ENCODE measurements around the gene SNX20.

Gene SNX20

GRCh38 chr16:50657241-50657640 is 23.9 kb downstream of the SNX20 start:
- DNase-seq (ENCODE audit: low read depth, low spot score), result no peak

- no peak for DNase-seq (ENCODE audit: low read depth, low spot score)
These were observed 25.5 kb downstream of the SNX20 start for GRCh38 chr16:50655558-50656055.

DNA sequence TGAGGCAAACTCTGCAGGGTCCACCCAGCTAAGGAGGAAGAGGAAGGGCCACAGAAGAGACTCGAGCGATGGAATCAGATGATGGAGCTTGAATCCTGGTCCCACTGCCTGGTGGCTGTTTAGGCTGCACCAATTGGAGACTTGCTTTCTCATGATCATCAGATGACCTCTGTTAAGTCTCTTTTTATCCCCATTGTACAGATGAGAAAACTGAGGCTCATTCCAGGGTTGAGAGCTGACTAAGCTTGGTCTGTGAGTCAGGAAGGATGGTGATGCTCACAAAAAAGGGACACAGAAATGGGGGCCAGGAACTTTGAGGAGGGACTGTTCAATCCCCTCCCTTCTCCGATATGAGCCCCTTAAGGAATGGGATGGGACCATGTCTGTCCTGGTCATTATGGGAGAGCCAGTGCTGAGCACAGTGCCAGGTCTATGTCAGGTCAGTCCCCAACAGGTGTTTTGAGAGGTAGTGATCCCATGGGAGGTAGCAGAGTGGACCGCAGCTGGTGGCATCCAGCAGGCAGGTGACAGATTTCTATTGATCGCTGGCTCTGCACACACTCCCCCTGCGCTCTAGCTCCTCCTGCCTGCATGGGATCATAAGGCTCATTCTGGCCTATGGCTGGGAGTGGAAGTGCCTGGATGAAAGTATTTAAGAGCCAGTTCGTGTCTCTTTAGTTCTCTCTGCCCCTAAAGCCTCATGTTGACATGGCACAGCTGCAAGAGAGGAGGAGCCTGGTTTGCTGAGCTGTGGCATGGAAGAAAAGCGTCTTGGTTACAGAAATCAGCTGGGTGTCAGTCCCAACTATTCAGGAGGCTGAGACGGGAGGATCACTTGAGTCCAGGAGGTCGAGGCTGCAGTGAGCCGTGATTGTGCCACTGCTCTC is 27.2 kb downstream of the SNX20 start:
- DNase-seq (ENCODE audit: low read depth, low spot score), result no peak

DNA sequence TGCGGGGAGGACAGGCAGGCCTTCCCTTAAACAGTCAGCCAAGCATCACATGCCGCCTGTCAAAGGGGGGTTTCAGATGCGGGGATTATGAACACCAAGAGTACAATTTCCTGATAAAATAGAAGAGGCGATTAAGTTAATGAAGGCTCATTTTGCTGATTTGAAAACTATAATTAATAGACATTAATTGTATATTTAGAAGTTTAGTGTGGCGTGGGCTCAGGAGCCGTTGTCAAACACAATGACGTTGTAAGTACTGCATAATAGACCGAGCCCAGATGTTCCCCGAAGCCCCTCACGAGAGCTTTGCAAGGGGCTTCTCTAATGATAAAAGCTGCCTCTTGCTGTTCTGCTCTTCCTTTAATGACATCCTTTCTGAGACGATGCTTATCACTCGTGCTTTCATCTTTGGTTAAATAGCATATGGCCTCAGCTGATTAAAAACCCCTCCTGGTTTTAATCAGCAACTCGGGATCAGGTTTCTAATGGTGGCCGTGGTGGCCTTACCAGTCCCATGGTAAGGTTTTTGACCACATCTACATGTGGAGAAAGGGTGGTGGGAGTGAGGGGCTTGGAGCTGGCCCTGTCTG is 28.2 kb downstream of the SNX20 start:
- DNase-seq (ENCODE audit: low read depth, low spot score), result no peak

- no peak for DNase-seq (ENCODE audit: low read depth, low spot score)
These were observed 29.2 kb downstream of the SNX20 start for GRCh38 chr16:50651835-50652438.

DNA sequence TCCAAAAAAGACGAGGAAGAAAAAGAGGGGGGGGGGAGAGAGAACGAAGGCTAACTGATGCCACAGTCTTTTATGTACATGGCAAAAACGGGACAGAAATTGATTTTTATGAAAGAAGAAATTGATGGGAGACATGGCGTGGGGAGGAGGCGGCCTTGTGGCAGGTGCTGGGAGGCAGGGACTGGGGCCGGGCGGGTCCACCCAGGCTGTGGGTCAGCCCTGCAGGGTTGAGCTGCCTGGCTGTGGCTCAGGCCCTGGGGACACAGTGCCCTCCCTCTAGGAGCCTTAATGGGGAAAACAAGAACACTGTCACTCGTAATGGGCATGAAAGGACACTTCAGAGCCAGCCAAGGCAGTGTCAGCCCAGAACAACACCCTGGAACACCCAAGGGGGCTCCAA is 34.8 kb downstream of the SNX20 start:
- no peak for DNase-seq (ENCODE audit: low read depth, low spot score)

DNA sequence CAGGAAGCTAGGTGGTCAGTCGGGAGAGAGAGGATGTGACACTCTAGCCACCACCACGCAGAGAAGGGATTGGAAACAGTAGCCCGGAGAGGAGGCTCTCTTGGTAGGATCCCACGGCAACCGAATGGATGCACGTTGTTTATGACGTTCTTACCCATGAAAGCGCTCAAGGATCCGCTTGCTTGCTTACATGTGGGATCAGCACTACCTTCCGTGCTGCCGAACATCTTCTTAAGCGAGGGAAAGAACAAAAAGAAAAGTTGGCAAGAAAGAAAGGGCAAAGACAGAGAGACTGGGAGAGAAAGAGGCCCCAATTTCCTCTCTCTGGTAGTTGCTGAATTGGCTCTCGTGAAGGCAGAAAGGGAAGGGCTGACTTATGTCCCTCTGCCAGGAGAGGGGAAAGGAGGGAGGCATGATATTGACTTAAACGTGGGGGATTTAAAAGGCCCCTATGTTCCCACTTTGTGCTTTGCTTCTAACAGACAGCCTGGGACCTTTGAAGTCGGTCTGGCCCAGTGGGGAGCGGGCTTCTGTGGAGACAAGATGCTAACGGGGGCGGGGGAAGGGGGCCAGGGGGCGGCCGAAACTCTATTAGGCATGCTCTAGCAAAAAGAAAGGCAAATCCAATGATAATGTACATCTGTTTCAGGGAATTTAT is 35.4 kb downstream of the SNX20 start:
- no peak for DNase-seq (ENCODE audit: low read depth, low spot score)

- peak; percentile 62 for DNase-seq (ENCODE audit: low read depth, low spot score)
These were observed 36.4 kb downstream of the SNX20 start for GRCh38 chr16:50644729-50645128.

- DNase-seq (ENCODE audit: low read depth, low spot score), result no peak
These were observed 36.9 kb downstream of the SNX20 start for GRCh38 chr16:50644245-50644644.

DNA sequence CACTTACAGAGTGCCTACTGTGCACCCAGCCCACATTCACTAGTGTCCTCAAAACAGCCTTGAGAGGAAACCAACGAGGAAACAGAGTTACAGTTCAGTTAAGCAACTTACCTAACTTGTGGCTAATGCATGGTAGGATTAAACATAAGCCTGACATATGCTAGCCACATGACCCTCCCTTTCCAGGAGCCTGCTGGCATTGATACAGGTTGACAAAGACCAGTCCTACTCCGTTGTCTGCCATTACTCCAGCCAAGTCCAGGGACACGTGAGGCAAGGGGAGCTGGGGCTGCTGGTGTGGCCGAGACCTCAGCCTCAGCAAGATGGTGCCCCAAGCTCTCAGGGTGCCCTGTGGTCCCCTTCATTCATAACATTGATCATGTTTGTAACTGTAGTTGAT is 37.9 kb downstream of the SNX20 start:
- no peak for DNase-seq (ENCODE audit: low read depth, low spot score)

DNA sequence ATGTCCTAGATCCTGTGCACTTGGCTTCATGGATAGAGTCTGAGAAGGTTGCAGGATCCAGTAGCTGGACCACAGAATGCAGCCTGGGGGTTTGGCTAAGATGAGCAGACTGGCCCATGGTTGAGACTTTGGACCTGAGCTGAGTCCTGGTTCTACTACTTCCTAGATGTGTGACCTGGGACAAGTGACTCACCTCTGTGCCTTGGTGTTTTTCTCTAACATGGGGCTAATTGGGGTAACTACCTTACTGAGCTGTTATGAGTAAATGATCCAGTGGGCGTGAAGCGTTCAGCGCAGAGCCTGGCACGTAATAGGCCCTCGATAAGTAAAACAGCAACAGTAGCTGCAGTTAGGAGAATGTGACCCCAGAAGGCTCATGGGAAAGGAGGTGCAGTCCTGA is 38.8 kb downstream of the SNX20 start:
- no peak for DNase-seq (ENCODE audit: low read depth, low spot score)

DNA sequence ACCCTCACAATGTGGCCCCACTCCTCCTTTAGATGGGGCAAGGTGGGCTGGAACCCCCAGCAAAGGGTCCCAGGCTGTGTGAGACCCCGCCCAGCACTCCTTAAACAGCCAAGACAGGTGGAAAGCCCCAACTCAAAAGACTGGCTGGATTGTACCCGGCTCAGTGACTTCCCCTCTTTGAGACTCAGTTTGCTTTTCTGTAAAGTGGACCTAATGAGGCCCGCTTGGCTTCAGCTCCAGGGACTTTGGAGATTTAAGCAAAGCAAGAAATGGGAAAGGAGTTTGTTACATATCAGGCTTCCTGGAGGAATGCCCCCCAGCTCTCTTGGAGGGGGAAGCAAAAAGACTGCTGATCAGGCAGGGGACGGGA is 39.3 kb downstream of the SNX20 start:
- DNase-seq (ENCODE audit: low read depth, low spot score), result no peak

DNA sequence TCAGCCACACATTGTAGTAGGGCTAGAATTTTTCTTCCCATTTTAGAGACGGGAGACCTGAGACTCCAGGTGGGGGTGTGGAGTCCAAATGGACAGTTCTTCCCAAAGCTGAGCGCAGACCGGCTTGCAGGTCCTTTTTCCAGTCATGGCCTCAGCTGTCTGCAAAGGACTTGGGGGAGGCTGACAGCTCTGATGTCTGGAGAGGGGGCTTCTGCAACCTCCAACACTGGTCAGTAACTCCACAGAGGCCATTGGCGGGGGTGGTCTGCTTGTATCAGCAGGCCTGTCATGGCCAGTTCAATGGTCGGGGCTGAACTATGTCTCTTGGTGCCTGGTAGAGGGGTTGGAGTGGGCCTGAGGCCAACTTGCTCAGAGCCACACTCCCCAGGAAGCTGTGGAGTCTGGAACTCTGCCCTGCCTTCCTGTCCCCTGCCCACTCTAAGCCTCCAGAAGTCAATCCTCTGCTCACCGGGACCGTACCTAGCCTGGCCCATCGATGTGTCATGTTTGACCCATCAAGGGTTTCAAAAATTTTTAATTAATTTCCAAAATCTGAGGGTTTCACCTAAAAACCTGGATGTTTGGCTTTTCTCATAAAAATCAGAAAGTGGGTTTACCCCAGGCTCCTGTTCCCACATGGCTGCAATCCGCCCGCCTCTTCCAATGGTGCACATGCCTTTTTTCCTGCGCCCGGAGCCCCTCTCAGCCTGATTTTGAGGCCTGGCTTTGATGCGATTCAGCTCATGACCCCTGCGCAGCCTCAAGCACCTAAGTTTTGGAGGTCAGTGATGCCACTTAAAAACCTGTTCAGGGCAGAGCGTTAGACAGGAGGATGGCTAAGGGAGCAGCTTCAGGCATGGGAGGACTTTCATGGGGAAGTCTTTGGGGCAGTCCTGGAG is 39.9 kb downstream of the SNX20 start:
- DNase-seq (ENCODE audit: low read depth, low spot score), result no peak

DNA sequence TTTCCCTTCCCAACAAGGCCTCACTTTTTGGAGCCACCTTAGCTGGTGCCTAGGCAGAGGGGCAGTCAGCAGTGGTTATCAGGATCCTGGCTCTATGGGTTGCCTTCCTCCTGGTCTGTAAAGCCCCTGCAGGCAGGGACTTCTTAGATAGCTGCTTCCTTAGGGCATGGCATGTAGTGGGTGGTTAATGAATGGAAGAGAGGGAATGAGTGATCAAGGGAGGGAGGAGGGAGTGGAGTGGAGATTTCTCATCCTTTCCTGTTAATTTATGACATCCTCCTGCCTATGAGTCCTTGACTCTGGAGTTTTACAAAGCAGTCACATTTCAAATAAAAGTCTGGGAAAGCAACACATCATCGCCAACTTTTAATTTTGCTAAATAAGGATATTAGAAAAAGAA is 40.7 kb downstream of the SNX20 start:
- DNase-seq (ENCODE audit: low read depth, low spot score), result no peak

DNA sequence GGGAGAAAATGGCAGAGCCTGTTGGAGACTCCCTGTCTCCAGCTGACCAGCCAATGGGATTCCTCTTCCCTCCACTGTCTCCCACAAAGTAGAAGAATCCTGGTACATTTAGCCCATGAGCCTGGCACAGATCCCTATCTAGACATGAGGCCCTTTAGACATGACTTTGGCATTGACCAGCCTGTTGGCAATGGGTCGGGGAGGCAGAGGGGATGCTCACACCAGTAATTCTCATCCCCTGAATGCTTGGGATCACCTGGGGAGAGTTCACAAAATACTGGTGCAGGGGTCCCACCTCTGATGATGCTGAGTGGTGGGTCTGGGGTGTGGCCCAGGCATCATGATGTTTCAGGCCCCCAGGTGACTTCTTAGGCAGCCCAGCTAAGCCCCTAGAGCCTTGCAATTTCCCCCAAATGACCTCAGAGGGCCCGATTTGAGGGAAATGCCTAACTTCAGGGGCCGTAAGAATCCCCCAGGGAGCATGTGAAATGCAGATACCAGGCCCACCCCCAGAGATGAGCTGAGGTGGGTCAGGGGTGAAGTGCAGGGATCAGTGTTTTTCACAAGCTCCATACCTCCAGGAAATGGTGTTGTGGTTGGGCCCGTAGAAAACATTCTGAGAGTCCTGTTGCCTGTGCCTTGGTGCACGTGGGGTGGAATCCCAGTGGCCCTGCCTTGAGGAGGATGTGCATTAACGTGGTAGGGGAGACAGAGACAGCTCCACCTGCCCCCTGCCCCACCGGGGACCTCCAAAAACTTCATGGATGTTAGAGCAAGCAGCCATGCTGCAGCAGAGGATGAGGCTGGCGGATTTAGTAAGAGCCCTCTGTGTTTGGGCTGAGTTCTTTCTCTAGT is 42.1 kb downstream of the SNX20 start:
- no peak for DNase-seq (ENCODE audit: low read depth, low spot score)

DNA sequence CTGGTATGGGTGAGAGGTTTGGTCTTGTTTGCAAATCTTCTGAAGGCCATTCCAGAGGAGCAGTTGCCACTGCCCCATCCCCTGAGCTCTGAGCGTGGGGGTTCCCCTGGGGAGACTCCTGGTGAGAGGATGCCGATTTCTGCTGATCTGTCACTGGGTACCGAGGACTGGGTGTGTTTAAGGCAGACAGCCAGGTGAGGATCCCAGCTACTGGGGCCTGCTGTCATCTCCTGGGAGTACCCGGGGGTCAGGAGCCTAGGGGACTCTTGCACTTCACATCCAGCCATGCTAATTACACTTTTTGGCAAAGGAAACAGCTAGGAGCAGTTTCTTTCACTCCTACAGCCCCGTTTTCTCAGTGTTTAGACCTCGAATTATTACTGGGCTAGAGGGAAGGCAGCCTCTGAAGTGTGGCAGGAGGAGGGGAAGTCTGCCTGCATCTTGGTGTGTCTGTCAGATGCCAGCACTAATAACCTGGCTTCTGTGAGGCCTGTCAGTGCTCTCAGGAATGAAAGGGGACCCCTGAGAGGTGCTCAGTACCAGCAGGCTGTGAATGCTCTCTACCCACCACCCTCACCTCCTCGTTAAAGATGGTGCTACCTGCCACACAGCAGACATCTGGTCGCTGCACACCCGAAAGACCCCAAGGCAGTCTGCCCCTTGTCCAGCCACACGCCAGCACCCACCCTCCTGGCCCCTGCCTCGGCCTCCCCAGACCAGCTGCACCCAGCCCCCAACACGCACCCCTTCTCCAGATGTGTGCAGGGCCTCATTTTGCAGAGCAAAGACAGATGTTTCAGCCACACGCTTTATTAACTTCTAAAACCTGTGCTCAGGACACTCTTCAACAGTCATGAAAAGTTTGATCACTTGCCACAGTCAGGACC is 43.2 kb downstream of the SNX20 start:
- no peak for DNase-seq (ENCODE audit: low read depth, low spot score)

DNA sequence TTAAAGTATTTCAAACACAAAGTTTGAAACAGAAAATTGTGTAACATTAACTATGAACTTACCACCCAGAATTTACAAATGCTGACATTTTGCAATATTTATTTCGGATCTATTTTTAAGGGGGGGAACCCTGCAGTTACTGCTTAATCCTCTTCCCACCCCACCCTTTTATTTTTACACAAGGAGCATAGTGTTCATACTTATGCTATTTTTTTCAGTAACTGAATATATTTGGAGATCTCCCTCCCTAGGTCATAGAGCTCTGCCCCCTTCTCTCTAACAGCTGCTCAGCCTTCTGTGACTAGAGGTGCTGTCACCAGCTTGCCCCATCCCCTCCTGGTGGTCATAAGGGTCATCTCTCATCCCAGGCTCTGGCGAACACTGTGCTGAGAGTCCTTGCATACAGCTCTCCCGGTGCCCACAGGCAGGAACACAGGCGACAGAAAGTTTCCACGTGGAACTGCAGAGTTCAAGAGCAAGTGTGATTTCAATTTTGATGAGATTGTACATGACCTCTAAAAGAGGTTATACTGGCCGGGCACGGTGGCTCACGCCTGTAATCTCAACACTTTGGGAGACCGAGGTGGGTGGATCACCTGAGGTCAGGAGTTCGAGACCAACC is 44.2 kb downstream of the SNX20 start:
- DNase-seq (ENCODE audit: low read depth, low spot score), result no peak

DNA sequence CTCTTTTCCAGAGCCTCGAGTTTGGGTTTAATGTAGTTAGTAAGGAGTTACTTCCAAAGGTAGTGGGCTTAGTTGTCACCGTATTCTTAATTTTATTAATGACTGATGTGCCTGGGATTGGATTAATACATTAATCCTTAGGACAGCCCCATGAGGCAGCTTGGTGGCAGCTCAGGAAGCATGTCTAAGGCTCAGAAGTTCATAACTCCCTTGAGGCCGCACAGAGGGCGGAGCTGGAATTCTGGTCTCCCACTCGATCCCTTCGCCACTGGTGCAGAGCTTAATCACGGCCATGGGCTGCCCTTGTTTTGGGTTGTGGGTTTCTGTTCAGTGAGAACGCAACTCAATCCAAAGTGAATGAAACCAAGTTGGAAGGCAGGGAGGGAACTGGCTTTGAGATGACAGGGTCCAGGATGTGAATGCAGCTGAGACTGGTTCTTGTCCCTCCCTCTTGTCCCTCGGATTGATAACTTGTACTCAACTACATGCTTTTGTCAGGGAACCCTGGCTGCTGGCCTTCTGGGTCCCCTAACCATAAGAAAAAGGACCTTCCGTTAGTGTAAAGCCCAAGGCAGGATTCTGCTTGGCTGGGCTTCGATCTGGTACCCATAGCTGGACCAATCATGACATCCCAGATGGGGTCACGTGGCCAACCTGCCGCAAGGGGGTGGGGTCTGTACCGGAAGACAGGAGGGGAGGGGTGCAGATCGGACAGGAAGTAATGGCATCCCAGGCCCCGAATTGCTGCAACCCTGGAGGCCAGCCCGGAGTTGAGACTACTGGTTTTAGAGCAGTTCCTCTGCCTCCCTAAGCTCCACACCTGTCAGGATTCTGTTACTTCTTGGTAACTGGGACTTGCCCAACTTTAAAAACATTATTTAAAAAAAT is 45.4 kb downstream of the SNX20 start:
- DNase-seq (ENCODE audit: low read depth, low spot score), result no peak
